Activated T-cell treated with anti-CD3 and anti-CD28 coated beads, Interleukin-2, amount 50 U/mL, for 1 hour (primary cell): ENCODE data around the gene BMPR1A.

Experiments used
- DNase-seq: peaks from one replicate; pipeline ENCODE4 v3.0.0-alpha.2; 2020

Gene BMPR1A

GRCh38 chr10:86804805-86805204 lies 48.4 kb downstream of the BMPR1A start:
- no peak for DNase-seq

- DNase-seq: no peak
Observed at GRCh38 chr10:86813101-86813500, 56.7 kb downstream of the BMPR1A start.

- DNase-seq: no peak
Observed at GRCh38 chr10:86813982-86814381, 57.6 kb downstream of the BMPR1A start.

- DNase-seq: no peak
Observed at GRCh38 chr10:86815035-86815617, 58.7 kb downstream of the BMPR1A start.

- no peak for DNase-seq
Observed at GRCh38 chr10:86815640-86816039, 59.2 kb downstream of the BMPR1A start.

- DNase-seq: no peak
Observed at GRCh38 chr10:86817246-86817645, 60.8 kb downstream of the BMPR1A start.

- no peak for DNase-seq
Observed at GRCh38 chr10:86819567-86819966, 63.1 kb downstream of the BMPR1A start.

GRCh38 chr10:86820509-86820908 lies 64.1 kb downstream of the BMPR1A start:
- no peak for DNase-seq

GRCh38 chr10:86821388-86821999 lies 65.1 kb downstream of the BMPR1A start:
- no peak for DNase-seq

- DNase-seq: no peak
Observed at GRCh38 chr10:86823565-86823964, 67.1 kb downstream of the BMPR1A start.

GRCh38 chr10:86824151-86824550 lies 67.7 kb downstream of the BMPR1A start:
- DNase-seq: no peak

- DNase-seq: no peak
Observed at GRCh38 chr10:86825366-86825765, 68.9 kb downstream of the BMPR1A start.

- DNase-seq: no peak
Observed at GRCh38 chr10:86827639-86828038, 71.2 kb downstream of the BMPR1A start.

GRCh38 chr10:86828145-86828544 lies 71.7 kb downstream of the BMPR1A start:
- no peak for DNase-seq

- DNase-seq: no peak
Observed at GRCh38 chr10:86829472-86829871, 73.1 kb downstream of the BMPR1A start.

- no peak for DNase-seq
Observed at GRCh38 chr10:86830043-86830591, 73.7 kb downstream of the BMPR1A start.

- DNase-seq: no peak
Observed at GRCh38 chr10:86833969-86834368, 77.5 kb downstream of the BMPR1A start.

- DNase-seq: no peak
Observed at GRCh38 chr10:86836044-86836443, 79.6 kb downstream of the BMPR1A start.

GRCh38 chr10:86837663-86838062 lies 81.2 kb downstream of the BMPR1A start:
- DNase-seq: no peak

GRCh38 chr10:86840498-86840897 lies 84.1 kb downstream of the BMPR1A start:
- no peak for DNase-seq

GRCh38 chr10:86846088-86846487 lies 89.7 kb downstream of the BMPR1A start:
- no peak for DNase-seq

- no peak for DNase-seq
Observed at GRCh38 chr10:86848747-86849146, 92.3 kb downstream of the BMPR1A start.

- DNase-seq: no peak
Observed at GRCh38 chr10:86849181-86849894, 92.9 kb downstream of the BMPR1A start.

GRCh38 chr10:86850481-86850880 lies 94.1 kb downstream of the BMPR1A start:
- DNase-seq: no peak
